Neural progenitor cell (in vitro differentiated cells): ENCODE results near the gene EFCAB6. TPM values are rescaled to one million over a fixed set of nuclear protein-coding genes. Genes with fewer than 3 reads are reported as not detected.

ENCODE experiments used
- DNase-seq: peaks from one replicate; pipeline ENCODE4 v3.0.0-alpha.2; 2016; ENCODE audit warnings: low spot score
- H2AFZ ChIP-seq: fragments of 200-600 bp; sonication (generic); replicated peaks from 2 replicates; pipeline ENCODE4 v1.6.1; 2016; ENCODE audit warnings: antibody characterized with exemption
- H3F3A ChIP-seq: fragments of 200-600 bp; sonication (generic); 2 replicates; pipeline ENCODE4 v1.6.1; 2016; ENCODE audit warnings: antibody characterized with exemption, low read depth
- H3K27ac ChIP-seq: fragments of 200-600 bp; sonication (generic); 2 replicates; pipeline ENCODE4 v1.5.1; 2016; ENCODE audit warnings: mild to moderate bottlenecking
- H3K27me3 ChIP-seq: fragments of 200-600 bp; sonication (generic); 2 replicates; pipeline ENCODE4 v1.6.1; 2016; ENCODE audit warnings: mild to moderate bottlenecking, moderate library complexity
- H3K36me3 ChIP-seq: fragments of 200-600 bp; sonication (generic); 2 replicates; pipeline ENCODE4 v1.5.1; 2016
- H3K4me1 ChIP-seq: fragments of 200-600 bp; sonication (generic); 2 replicates; pipeline ENCODE4 v1.6.1; 2016; ENCODE audit warnings: mixed run types
- H3K4me2 ChIP-seq: fragments of 200-600 bp; sonication (generic); 2 replicates; pipeline ENCODE4 v1.6.1; 2016
- H3K4me3 ChIP-seq: fragments of 200-600 bp; sonication (generic); 2 replicates; pipeline ENCODE4 v1.5.1; 2016
- H3K79me2 ChIP-seq: fragments of 200-600 bp; sonication (generic); 2 replicates; pipeline ENCODE4 v1.6.1; 2016; ENCODE audit warnings: low read depth
- H3K9ac ChIP-seq: fragments of 200-600 bp; sonication (generic); 2 replicates; pipeline ENCODE4 v1.6.1; 2016
- H3K9me3 ChIP-seq: fragments of 200-600 bp; sonication (generic); 2 replicates; pipeline ENCODE4 v1.5.1; 2016; ENCODE audit warnings: low read depth
- H4K20me1 ChIP-seq: fragments of 200-600 bp; sonication (generic); 2 replicates; pipeline ENCODE4 v1.6.1; 2016; ENCODE audit warnings: low read depth
- H3K27ac Mint-ChIP-seq: 3 replicates; pipeline ENCODE4 v1.8.0; 2021; ENCODE audit warnings: mixed read lengths
- H3K27me3 Mint-ChIP-seq: 2 replicates; pipeline ENCODE4 v1.8.0; 2022; ENCODE audit warnings: low read depth, mild to moderate bottlenecking, inconsistent platforms, moderate library complexity, mixed read lengths; ENCODE audit not compliant: insufficient read depth
- H3K36me3 Mint-ChIP-seq: 3 replicates; pipeline ENCODE4 v1.8.0; 2021; ENCODE audit warnings: mixed read lengths
- H3K4me1 Mint-ChIP-seq: 3 replicates; pipeline ENCODE4 v1.8.0; 2021; ENCODE audit warnings: mixed read lengths
- H3K4me3 Mint-ChIP-seq: 3 replicates; pipeline ENCODE4 v1.8.0; 2021; ENCODE audit warnings: mild to moderate bottlenecking, moderate library complexity, mixed read lengths
- H3K9me3 Mint-ChIP-seq: 3 replicates; pipeline ENCODE4 v1.8.0; 2020; ENCODE audit warnings: mixed read lengths
- EZH2 ChIP-seq: fragments of 200-600 bp; sonication (generic); IDR thresholded peaks from 2 replicates; pipeline ENCODE4 v1.6.1; 2017; ENCODE audit warnings: antibody characterized with exemption, mild to moderate bottlenecking, moderate library complexity
- EZH2phosphoT487 ChIP-seq: fragments of 200-600 bp; sonication (generic); IDR thresholded peaks from 2 replicates; pipeline ENCODE4 v1.6.1; 2017; ENCODE audit warnings: antibody characterized with exemption
- total RNA-seq: library from RNA; depleted of rRNA; stranded (reverse); fragments of >200 nt; gene quantifications from 2 replicates; pipeline ENCODE4 v1.2.3, GENCODE V29; 2015; ENCODE audit warnings: low replicate concordance
- TF ChIP-seq, protein P1 (sequence below): fragments of 200-600 bp; sonication (generic); IDR thresholded peaks from 2 replicates; pipeline ENCODE4 v1.5.1; 2017; ENCODE audit warnings: antibody characterized with exemption, mild to moderate bottlenecking

EFCAB6 gene
- total RNA-seq, 1 donor from 2014 or later: 4.9 TPM

- no peaks in the 10 kb centered on the region for H3K27me3 ChIP-seq
- H4K20me1 ChIP-seq: peaks cover 84% of the 10 kb centered on the region
- no peak overlapping the region for H3K9ac ChIP-seq
- Mint-ChIP-seq H3K27me3 (peaks cover 6% of the 10 kb centered on the region), H3K4me1 (peaks cover 8% of the 10 kb centered on the region), H3K27ac (no peak overlapping the region), H3K36me3 (no peaks in the 10 kb centered on the region), H3K9me3 (no peaks in the 10 kb centered on the region), H3K4me3 (no peak overlapping the region)
- H3K27ac ChIP-seq: no peak overlapping the region
- no peaks in the 10 kb centered on the region for H3K36me3 ChIP-seq
- H3K4me2 ChIP-seq: no peak overlapping the region
- H3F3A ChIP-seq: no peaks in the 10 kb centered on the region
- no peak overlapping the region for H2AFZ ChIP-seq
- TF ChIP-seq, protein P1, sequence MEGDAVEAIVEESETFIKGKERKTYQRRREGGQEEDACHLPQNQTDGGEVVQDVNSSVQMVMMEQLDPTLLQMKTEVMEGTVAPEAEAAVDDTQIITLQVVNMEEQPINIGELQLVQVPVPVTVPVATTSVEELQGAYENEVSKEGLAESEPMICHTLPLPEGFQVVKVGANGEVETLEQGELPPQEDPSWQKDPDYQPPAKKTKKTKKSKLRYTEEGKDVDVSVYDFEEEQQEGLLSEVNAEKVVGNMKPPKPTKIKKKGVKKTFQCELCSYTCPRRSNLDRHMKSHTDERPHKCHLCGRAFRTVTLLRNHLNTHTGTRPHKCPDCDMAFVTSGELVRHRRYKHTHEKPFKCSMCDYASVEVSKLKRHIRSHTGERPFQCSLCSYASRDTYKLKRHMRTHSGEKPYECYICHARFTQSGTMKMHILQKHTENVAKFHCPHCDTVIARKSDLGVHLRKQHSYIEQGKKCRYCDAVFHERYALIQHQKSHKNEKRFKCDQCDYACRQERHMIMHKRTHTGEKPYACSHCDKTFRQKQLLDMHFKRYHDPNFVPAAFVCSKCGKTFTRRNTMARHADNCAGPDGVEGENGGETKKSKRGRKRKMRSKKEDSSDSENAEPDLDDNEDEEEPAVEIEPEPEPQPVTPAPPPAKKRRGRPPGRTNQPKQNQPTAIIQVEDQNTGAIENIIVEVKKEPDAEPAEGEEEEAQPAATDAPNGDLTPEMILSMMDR: no peak
- TF ChIP-seq EZH2phosphoT487 (no peak), EZH2 (no peak)
- H3K9me3 ChIP-seq: no peaks in the 10 kb centered on the region
- peaks cover 38% of the 10 kb centered on the region for H3K79me2 ChIP-seq
- no peak overlapping the region for H3K4me3 ChIP-seq
- H3K4me1 ChIP-seq: peaks cover 6% of the 10 kb centered on the region
- no peak for DNase-seq
These were observed 32.7 kb upstream of the EFCAB6 start for GRCh38 chr22:43844560-43845545.

GRCh38 chr22:43843783-43844530 is 31.9 kb upstream of the EFCAB6 start:
- Histone ChIP-seq H3K4me2 (no peak overlapping the region), H3F3A (no peaks in the 10 kb centered on the region), H3K9me3 (no peaks in the 10 kb centered on the region), H3K27me3 (no peaks in the 10 kb centered on the region), H3K79me2 (peaks cover 38% of the 10 kb centered on the region), H3K4me1 (peaks cover 6% of the 10 kb centered on the region), H3K27ac (no peak overlapping the region), H3K36me3 (no peaks in the 10 kb centered on the region), H3K9ac (no peak overlapping the region), H4K20me1 (peaks cover 75% of the 10 kb centered on the region), H2AFZ (no peak overlapping the region), H3K4me3 (no peak overlapping the region)
- H3K27ac Mint-ChIP-seq: no peak overlapping the region
- H3K4me1 Mint-ChIP-seq: peaks cover 3% of the 10 kb centered on the region
- no peak overlapping the region for H3K4me3 Mint-ChIP-seq
- DNase-seq: no peak
- TF ChIP-seq, protein P1: no peak
- no peak for TF ChIP-seq EZH2phosphoT487
- TF ChIP-seq EZH2: no peak
- no peaks in the 10 kb centered on the region for H3K36me3 Mint-ChIP-seq
- peaks cover 3% of the 10 kb centered on the region for H3K27me3 Mint-ChIP-seq
- no peaks in the 10 kb centered on the region for H3K9me3 Mint-ChIP-seq

DNA sequence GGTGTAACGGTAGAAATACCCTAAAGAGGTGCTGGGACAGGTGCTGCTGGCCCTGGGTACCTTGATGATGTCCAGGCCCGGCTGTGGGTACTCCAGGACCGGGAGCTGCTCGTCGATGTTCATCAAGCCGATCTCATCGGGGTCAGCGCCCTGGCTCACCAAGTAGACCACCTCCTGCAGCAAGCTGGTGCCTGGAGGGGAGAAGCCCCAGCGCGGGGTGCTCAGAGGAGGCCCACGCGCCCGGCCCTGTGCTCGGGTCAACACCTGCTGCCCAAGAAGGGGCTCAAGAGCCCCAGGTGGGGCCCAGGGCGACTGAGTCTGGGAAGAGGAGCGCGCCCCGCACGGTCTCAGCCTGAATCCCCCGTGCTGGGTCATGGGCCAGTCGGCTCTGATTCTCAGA is 29.6 kb upstream of the EFCAB6 start:
- Histone ChIP-seq H3K79me2 (peaks cover 26% of the 10 kb centered on the region), H3K9me3 (no peaks in the 10 kb centered on the region), H3K4me2 (no peak overlapping the region), H3F3A (no peaks in the 10 kb centered on the region), H3K4me3 (no peak overlapping the region), H3K9ac (no peak overlapping the region), H3K27me3 (no peaks in the 10 kb centered on the region), H3K36me3 (no peaks in the 10 kb centered on the region), H3K27ac (no peak overlapping the region), H4K20me1 (peaks cover 56% of the 10 kb centered on the region), H3K4me1 (no peaks in the 10 kb centered on the region), H2AFZ (no peak overlapping the region)
- no peaks in the 10 kb centered on the region for H3K27me3 Mint-ChIP-seq
- no peak overlapping the region for H3K27ac Mint-ChIP-seq
- peaks cover 3% of the 10 kb centered on the region for H3K4me1 Mint-ChIP-seq
- no peak for TF ChIP-seq EZH2phosphoT487
- no peaks in the 10 kb centered on the region for H3K9me3 Mint-ChIP-seq
- no peak for DNase-seq
- no peak overlapping the region for H3K4me3 Mint-ChIP-seq
- no peaks in the 10 kb centered on the region for H3K36me3 Mint-ChIP-seq
